SW 1271 (cell line): ENCODE results near the gene GATB.
"Not testable (repeated sequence)": the region's sequence is repeated elsewhere in the genome, so short reads cannot be mapped to it uniquely, and the experiment has no call there.

ENCODE experiments used
- DNase-seq, 2 experiments: peaks; one replicate each; lab custom pipeline; 2025; lab: John Stamatoyannopoulos, UW

Gene GATB

GRCh38 chr4:151731670-151732069 is 29.1 kb downstream of the GATB start:
- not testable (repeated sequence) for DNase-seq

DNA sequence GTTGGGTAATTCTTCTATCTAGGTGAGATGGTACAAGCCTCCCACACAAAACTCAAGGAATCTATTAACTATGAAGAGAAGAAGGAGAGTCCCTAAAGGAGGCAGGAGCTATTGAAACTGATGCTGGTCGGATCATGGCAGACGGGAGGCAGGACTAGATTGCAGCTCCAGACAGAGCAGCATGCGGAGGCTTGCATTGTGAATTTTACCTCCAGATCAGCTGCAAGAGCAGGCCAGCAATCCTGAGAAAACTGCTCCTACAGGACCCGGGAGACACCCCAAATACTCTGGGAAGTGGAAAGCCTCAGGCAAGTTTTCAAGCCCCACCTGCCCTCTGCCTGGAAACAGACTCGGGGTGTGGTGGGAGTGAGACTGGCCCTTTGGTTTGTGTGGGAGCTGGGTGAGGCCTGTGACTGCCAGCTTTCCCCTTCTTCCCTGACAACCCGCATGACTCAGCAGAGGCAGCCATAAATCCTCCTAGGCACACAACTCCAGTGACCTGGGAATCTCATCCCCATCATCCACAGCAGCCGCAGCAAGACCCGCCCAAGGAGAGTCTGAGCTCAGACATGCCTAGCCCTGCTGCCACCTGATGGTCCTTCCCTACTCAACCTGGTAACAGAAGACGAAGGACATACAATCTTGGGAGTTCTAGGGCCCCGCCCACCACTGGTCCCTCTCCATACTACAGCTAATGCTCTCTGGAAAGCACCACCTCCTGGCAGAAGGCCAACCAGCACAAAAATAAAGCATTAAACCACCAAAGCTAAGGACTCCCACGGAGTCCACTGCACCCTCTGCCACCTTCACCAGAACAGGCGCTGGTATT is 30.9 kb downstream of the GATB start:
- DNase-seq: no peak

GRCh38 chr4:151728679-151729078 is 32.1 kb downstream of the GATB start:
- no peak for DNase-seq

- DNase-seq: no peak
These were observed 32.8 kb downstream of the GATB start for GRCh38 chr4:151728006-151728405.

DNA sequence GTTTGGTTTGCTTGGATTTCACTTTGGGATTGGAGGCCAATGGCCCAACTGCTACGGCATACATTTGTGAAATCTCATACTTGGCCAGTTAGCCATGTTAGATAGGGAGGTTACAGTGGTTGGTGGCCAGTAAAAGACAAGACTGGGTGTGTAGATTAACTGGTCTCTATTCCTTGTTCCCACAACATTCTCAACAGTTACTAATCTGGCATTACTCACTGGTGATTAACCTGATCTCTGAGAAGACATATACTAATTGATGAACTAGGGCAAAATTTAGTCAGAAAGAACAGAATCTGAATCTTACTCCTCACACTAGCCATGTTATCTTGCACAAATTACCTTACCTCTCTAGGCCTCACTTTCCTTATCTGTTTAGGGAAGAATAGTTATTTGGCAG is 33.4 kb downstream of the GATB start:
- DNase-seq: no peak

- DNase-seq: no peak
These were observed 35.7 kb downstream of the GATB start for GRCh38 chr4:151725087-151725486.

DNA sequence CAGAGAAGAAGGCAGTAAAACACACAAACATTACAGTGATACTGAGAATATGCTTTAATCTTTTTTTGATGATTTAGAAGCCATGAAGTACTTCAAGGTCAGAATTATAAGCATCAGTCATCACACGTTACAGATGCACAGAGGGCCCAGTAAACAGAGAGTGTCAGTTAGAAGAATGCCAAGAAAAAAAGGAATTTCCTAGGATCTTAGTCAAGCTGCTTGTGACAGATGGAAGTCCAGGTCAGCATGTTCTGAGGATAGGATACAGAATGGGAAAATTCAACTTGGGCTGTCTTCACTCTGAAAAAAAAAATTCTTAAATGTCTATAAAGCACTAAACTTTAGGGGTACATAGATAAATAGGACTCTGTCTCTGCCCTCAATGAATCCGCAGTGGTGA is 38.9 kb downstream of the GATB start:
- DNase-seq: no peak

DNA sequence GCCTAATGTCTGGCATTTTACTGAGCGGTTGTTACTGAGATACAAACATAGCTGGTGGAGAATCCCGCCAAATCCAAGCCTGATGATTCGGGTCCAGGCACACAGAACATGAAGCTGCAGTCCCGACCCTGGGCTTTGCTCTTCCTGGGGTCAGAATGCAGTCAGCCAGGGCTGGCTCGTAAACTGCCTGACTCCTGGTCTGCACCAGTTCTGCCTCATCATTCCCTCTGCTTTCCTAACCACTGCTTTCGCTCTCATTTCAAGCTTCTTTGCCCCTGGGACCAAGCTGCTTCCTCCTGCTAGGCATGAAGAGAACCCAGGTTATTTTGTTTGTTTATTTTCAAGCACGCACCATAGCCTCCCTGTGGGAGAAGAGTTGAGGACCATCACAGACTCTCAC is 39.3 kb downstream of the GATB start:
- DNase-seq: no peak

DNA sequence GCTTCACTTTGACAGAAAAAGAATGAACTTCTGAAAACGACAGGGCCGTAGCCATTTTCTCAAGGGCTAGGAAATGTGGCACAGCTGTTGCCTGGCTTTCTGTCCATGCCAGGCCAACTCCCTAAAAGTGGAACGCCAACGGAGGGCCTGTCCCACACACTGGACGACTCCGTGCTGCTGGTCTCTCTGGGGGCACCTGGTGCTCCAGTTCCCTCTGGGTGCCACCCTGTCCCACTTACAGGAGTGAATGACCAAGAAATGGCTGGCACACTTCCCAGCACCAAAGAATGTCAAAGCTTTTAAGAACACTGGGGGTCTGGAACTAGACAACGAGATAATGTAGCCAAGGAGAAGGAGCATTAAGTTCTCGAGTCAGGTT is 40.9 kb downstream of the GATB start:
- no peak for DNase-seq

GRCh38 chr4:151718984-151719955 is 41.5 kb downstream of the GATB start:
- DNase-seq: no peak

DNA sequence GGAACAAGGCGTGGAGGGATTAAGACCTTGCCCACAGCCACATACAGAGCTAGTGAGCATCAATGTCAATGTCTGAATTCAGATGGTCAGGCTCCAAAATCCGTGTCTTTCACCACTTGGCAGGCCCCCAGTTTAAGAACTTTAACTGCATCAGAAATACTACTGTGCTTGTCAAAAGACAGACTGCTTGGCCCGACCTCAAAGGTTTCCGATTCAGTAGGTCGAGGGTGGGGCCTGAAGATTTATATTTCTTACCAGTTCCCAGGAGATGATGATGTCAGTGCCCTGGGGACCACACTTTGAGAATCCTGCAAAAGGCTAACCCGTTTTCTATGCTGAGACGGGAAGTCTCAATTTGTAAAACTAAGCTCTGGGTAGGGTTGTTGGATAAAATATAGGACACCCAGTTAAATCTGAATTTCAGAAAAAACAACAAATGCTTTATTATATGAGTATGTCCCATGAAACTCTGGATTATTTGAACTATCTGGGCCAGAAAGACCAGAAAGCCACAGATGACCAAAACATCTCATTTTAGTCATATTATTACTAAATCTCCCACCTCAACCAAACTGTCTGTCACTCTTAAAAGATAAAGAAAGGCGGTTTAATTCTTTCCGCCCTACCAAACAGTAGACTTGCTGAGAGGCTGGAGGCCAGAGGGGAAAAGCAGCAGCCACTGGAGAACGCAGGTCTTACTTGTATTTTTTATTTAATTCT is 42.7 kb downstream of the GATB start:
- no peak for DNase-seq

GRCh38 chr4:151717314-151717713 is 43.5 kb downstream of the GATB start:
- DNase-seq: no peak

GRCh38 chr4:151716324-151716723 is 44.5 kb downstream of the GATB start:
- no peak for DNase-seq

GRCh38 chr4:151715881-151716280 is 44.9 kb downstream of the GATB start:
- DNase-seq: no peak

DNA sequence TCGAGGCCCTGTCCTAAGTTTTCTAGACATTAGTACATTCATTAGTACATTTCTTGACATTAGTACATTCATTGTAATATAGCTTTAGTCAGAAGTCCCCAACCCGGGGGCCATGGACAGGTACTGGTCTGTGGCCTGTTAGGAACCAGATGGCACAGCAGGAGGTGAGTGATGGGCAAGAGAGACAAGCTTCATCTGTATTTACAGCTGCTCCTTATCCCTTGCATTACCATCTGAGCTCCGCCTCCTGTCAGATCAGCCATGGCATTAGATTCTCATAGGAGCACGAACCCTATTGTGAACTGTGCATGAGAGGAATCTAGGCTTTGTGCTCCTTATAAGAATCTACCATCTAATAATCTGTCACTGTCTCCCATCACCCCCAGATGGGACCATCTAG is 48.0 kb downstream of the GATB start:
- DNase-seq: no peak

DNA sequence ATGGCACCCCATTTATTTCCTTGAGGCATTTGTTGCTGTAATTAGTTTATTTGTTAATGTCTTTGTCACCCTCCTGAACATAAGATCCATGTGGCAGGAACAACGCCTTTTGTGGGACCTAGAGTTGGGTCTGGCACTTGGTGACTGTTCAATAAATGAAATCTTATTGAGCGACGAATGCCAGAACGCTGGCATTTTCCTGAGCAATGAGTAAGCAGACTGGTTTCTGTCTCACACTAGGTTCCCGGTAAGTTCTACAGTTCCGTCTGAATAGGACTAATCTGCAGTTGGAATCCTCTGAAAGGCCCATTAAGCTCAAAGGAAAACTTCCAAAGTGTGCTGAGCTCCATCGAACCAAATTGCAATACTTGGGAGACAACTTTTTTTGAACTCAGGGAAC is 49.2 kb downstream of the GATB start:
- no peak for DNase-seq

DNA sequence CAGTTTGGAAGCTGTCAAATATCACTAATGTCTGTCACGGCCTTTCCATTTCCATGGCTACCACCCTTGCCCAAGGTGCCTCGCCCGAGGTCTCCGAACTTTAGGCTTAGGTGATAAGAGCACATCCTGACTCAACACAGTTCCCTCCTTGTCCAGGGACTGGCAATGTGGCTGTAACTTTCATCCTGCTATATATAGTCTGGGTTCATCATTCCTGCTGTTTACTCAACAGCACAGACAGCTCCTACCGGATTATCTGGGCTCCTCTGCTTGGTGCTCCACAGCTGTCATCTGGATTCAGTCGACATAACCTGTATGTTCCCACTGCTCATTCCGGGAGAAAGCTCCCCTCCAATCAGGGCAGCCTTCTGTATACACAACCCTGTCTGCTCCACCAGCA is 51.2 kb downstream of the GATB start:
- no peak for DNase-seq

DNA sequence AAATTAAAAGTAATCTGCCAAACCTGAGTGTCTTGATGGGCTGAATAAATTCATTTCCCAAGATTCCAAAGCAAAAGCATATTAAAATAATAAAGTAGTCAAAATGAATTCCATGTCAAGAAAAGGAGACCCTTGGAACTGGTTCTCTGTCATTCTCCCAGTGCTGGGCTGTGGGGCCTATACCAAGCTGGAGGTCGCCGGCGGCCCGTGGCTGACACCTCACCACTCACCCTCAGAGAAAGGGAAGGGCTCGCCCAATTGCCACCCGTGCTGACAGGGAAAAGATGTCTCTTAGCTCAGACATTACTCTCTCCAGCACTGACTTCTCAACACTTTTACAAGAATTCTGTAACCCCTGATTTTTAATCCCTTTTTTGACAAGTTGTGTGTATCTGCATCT is 51.7 kb downstream of the GATB start:
- DNase-seq: no peak

GRCh38 chr4:151708100-151708499 is 52.7 kb downstream of the GATB start:
- DNase-seq: no peak

- no peak for DNase-seq
These were observed 57.4 kb downstream of the GATB start for GRCh38 chr4:151703401-151703800.

- no peak for DNase-seq
These were observed 58.6 kb downstream of the GATB start for GRCh38 chr4:151702256-151702655.

- DNase-seq: no peak
These were observed 60.1 kb downstream of the GATB start for GRCh38 chr4:151700566-151701316.
